OCI-LY1 (cell line): ENCODE measurements around the gene MAPK1.

Experiments used
- CTCF ChIP-seq: fragments of 200-600 bp; sonication (generic), shearing (Covaris generic); IDR thresholded peaks from 2 replicates; pipeline ENCODE4 v1.5.1; 2017; ENCODE audit warnings: mild to moderate bottlenecking, antibody characterized with exemption, low read length, moderate library complexity, mixed read lengths
- EZH2 ChIP-seq: fragments of 200-600 bp; sonication (generic), shearing (Covaris generic); IDR thresholded peaks from 2 replicates; pipeline ENCODE4 v1.8.0; 2017; ENCODE audit warnings: borderline replicate concordance, mixed run types, mild to moderate bottlenecking, antibody characterized with exemption, low read length, moderate library complexity, mixed read lengths

- TF ChIP-seq CTCF (no peak), EZH2 (no peak)
Measured at GRCh38 chr22:21860491-21861039, 6.9 kb downstream of the MAPK1 start.
